Stomach (tissue), 4 donors: ENCODE measurements around the gene DNAH10.

ENCODE experiments used
- CTCF ChIP-seq, 7 experiments: fragments of 450-650 bp in 4 of 7; fragments of 200-600 bp in 3 of 7; sonication (generic) in 3 of 7; IDR thresholded peaks; one replicate each; pipeline ENCODE4 v1.5.1; 2016 to 2019; ENCODE audit warnings: antibody characterized with exemption in 7 of 7, control low read depth in 2 of 7, mild to moderate bottlenecking in 1 of 7
- POLR2A ChIP-seq, 4 donors: fragments of 450-650 bp; IDR thresholded peaks; one replicate each; pipeline ENCODE4 v1.6.1; 2016; ENCODE audit warnings: antibody characterized with exemption in 4 of 4, control low read depth in 2 of 4, mild to moderate bottlenecking in 1 of 4, moderate library complexity in 1 of 4

- TF ChIP-seq CTCF (IDR thresholded peaks at IDR 0.05) (no peak), POLR2A (IDR thresholded peaks at IDR 0.05) (no peak)
Measured at GRCh38 chr12:123867141-123867540, 105.0 kb downstream of the DNAH10 start.
